Adrenal gland (tissue), 12 donors: ENCODE results near the gene PTS. TPM values are rescaled to one million over a fixed set of nuclear protein-coding genes. Genes with fewer than 3 reads are reported as not detected.

Experiments
- DNase-seq, 7 donors: peaks; one replicate each; pipeline ENCODE4 v3.0.0-alpha.2; 2019 to 2020
- H3K27ac ChIP-seq, 5 donors: fragments of 200-600 bp; sonication (generic) in 4 of 5; 1 replicate in 3 of 5; 2 replicates in 2 of 5; pipeline versions ENCODE4 v1.5.1 to v1.8.0; 2016 to 2020; ENCODE audit warnings: mild to moderate bottlenecking in 1 of 5
- H3K27me3 ChIP-seq: fragments of 200-600 bp; 2 replicates; pipeline ENCODE4 v1.8.0; 2021
- H3K36me3 ChIP-seq, 2 donors: fragments of 200-600 bp; replicated peaks in 1 of 2; 1 replicate in 1 of 2; 2 replicates in 1 of 2; pipeline versions ENCODE4 v1.5.1 to v1.8.0; 2018 to 2022
- H3K4me1 ChIP-seq, 2 donors: fragments of 200-600 bp; replicated peaks in 1 of 2; 1 replicate in 1 of 2; 2 replicates in 1 of 2; pipeline versions ENCODE4 v1.5.1 to v1.8.0; 2018 to 2021
- H3K4me3 ChIP-seq, 4 donors: fragments of 200-600 bp; sonication (generic) in 3 of 4; one replicate each; pipeline ENCODE4 v1.5.1; 2016 to 2018
- H3K9me3 ChIP-seq, 3 donors: fragments of 200-600 bp; sonication (generic) in 1 of 3; replicated peaks in 1 of 3; 1 replicate in 2 of 3; 2 replicates in 1 of 3; pipeline versions ENCODE4 v1.5.1 to v1.8.0; 2016 to 2021
- WGBS, 4 donors: extraction: QIAGEN DNeasy Blood & Tissue Kit in 2 of 4; methylation state at CpG; one replicate each; pipeline versions ENCODE4 v1.1.5 to v1.1.7; 2013 to 2017; 5-methylcytosine and 5-hydroxymethylcytosine counted together
- intact Hi-C, 2 donors: fragments of 100-400 bp; cut with DNase I; formaldehyde crosslinking; loops; one replicate each; pipeline versions ENCODE4 v1.14.1 to v1.15.0; 2022 to 2023
- polyA plus RNA-seq, 3 donors: library from polyadenylated mRNA; stranded (reverse); fragments of 200-250 nt in 2 of 3; fragments of 350-450 nt in 1 of 3; fragmentation: Illumina TruSeq in 1 of 3; extraction: RNeasy Lipid Tissue Mini Kit (QIAGEN cat#74804) in 1 of 3; gene quantifications; one replicate each; pipeline ENCODE4 v1.2.3, GENCODE V29; 2013 to 2014
- small RNA-seq, 2 donors: library from RNA; depleted of rRNA; stranded (forward); fragments of <200 nt; gene quantifications; one replicate each; pipeline ENCODE3, GENCODE V24; 2016
- total RNA-seq, 9 donors: library from RNA; depleted of rRNA in 4 of 9; stranded (reverse); fragments of >200 nt in 4 of 9; fragments of 120-200 nt in 1 of 9; fragmentation: NEBNext Ultra II Directional in 1 of 9; extraction: Animal tissue kit (Norgen Biotek cat#: 25700) in 1 of 9; gene quantifications; one replicate each; pipeline versions ENCODE4 v1.1.0 to v1.2.4, GENCODE V29; 2013 to 2023
- TF ChIP-seq, protein P1 (sequence below), 6 experiments: fragments of 450-650 bp in 4 of 6; fragments of 200-600 bp in 2 of 6; sonication (generic) in 1 of 6; IDR thresholded peaks; 1 replicate in 5 of 6; 2 replicates in 1 of 6; pipeline versions ENCODE4 v1.5.1 to v1.8.0; 2016 to 2021; ENCODE audit warnings: antibody characterized with exemption in 6 of 6, mild to moderate bottlenecking in 2 of 6, moderate library complexity in 1 of 6
- donor health status: healthy with polysubstance abuse.
- donor health status: Bipolar disorder and iron deficiency.
- donor health status: DM: yes; HTN: yes; CAD: no.
- donor health status: DM: no; HTN: no; CAD: no.
- donor health status: DM: no; HTN: no; CAD: no.
- donor health status: DM: yes; HTN: yes; CAD: no.

Gene PTS
- total and polyA plus RNA-seq, 12 donors, result 47.2 to 390 (median 79.1) TPM

DNA sequence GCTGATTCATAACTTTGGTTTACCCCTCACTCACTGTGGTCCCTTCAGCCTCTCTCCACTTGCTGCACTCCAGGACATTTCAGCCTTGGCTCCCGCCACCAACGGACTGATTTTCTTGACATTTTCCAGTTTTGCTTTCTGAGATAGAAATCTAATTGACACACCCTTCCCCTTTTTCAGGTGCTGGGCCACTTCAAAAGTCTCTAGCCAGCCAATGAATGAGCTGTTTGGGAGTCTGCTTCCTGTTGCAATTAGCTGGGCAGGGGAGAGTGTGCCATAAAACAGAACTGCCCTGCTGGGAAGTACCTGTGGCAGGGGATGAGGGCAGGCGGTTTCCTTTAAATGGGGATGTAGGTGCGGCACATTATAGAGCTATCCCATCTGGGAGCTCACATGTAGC lies 55.5 kb downstream of the PTS start:
- Histone ChIP-seq H3K4me1 (peaks cover 3 to 6% of the 10 kb centered on the region in 2 donors), H3K27ac (no peak overlapping the region), H3K36me3 (no peaks in the 10 kb centered on the region), H3K9me3 (no peaks in the 10 kb centered on the region), H3K4me3 (no peak overlapping the region), H3K27me3 (no peaks in the 10 kb centered on the region)
- TF ChIP-seq, protein P1, sequence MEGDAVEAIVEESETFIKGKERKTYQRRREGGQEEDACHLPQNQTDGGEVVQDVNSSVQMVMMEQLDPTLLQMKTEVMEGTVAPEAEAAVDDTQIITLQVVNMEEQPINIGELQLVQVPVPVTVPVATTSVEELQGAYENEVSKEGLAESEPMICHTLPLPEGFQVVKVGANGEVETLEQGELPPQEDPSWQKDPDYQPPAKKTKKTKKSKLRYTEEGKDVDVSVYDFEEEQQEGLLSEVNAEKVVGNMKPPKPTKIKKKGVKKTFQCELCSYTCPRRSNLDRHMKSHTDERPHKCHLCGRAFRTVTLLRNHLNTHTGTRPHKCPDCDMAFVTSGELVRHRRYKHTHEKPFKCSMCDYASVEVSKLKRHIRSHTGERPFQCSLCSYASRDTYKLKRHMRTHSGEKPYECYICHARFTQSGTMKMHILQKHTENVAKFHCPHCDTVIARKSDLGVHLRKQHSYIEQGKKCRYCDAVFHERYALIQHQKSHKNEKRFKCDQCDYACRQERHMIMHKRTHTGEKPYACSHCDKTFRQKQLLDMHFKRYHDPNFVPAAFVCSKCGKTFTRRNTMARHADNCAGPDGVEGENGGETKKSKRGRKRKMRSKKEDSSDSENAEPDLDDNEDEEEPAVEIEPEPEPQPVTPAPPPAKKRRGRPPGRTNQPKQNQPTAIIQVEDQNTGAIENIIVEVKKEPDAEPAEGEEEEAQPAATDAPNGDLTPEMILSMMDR (IDR thresholded peaks at IDR 0.05), result no peak
- no peak for DNase-seq
- 72 to 93% (median 87%) methylated on average over 3 to 4 of the region's 4 CpGs for WGBS, 4 donors
- intact Hi-C loops, result loop anchor here (2.0 to 10.0 kb wide), 4 partner anchors 63 to 1003 kb away; no protein-coding TSS in a partner anchor

Small RNA genes within 50 kb of the gene (small RNA-seq; reads per million reads assigned to genes)
- 0 reads per million in 2 donors for gene MRPS36P4

Other genes starting within 250 kb of the PTS start
- 10 to 100 TPM; 18.9 to 95.1 (median 28.7) TPM for gene DLAT, start 201.0 kb upstream of the PTS start, total RNA-seq
- gene DLAT, start 201.0 kb upstream of the PTS start, polyA plus RNA-seq, result 10 to 100 TPM in 1 of 3 donors, 1 to 10 TPM in 2; 7.6 to 75.3 (median 8.1) TPM
- gene PIH1D2, start 152.4 kb upstream of the PTS start, total RNA-seq, result 1 to 10 TPM in 8 of 9 donors, under 1 TPM in 1; 0.91 to 3.7 (median 2.3) TPM
- 1 to 10 TPM; 2.1 to 3.3 (median 2.2) TPM for gene PIH1D2, start 152.4 kb upstream of the PTS start, polyA plus RNA-seq
- gene NKAPD1, start 152.1 kb upstream of the PTS start, total RNA-seq, result 10 to 100 TPM in 8 of 9 donors, 1 to 10 TPM in 1; 9.8 to 40.5 (median 17.1) TPM
- 10 to 100 TPM in 2 of 3 donors, 1 to 10 TPM in 1; 9.8 to 34.5 (median 10.3) TPM for gene NKAPD1, start 152.1 kb upstream of the PTS start, polyA plus RNA-seq
- 100 to 1,000 TPM in 2 of 9 donors, 10 to 100 TPM in 7; 23.8 to 304 (median 67.0) TPM for gene TIMM8B, start 139.7 kb upstream of the PTS start, total RNA-seq
- 100 to 1,000 TPM in 2 of 3 donors, 10 to 100 TPM in 1; 77.8 to 145 (median 117) TPM for gene TIMM8B, start 139.7 kb upstream of the PTS start, polyA plus RNA-seq
- gene SDHD, start 139.6 kb upstream of the PTS start, total RNA-seq, result 100 to 1,000 TPM in 8 of 9 donors, 10 to 100 TPM in 1; 66.8 to 149 (median 119) TPM
- 100 to 1,000 TPM in 1 of 3 donors, 10 to 100 TPM in 2; 47.6 to 128 (median 65.0) TPM for gene SDHD, start 139.6 kb upstream of the PTS start, polyA plus RNA-seq
- gene IL18, start 62.3 kb upstream of the PTS start, total RNA-seq, result 10 to 100 TPM in 5 of 9 donors, 1 to 10 TPM in 3, under 1 TPM in 1; 0.72 to 49.4 (median 11.9) TPM
- 10 to 100 TPM in 2 of 3 donors, 1 to 10 TPM in 1; 5.3 to 25.9 (median 11.8) TPM for gene IL18, start 62.3 kb upstream of the PTS start, polyA plus RNA-seq
- gene TEX12, start 59.1 kb upstream of the PTS start, total RNA-seq, result under 1 TPM in 1 of 9 donors, not detected in 8; 0.11 TPM
- gene TEX12, start 59.1 kb upstream of the PTS start, polyA plus RNA-seq, result under 1 TPM in 1 of 3 donors, not detected in 2; 0.07 TPM
- gene BCO2, start 50.9 kb upstream of the PTS start, total RNA-seq, result 10 to 100 TPM; 26.0 to 72.6 (median 48.0) TPM
- 100 to 1,000 TPM in 1 of 3 donors, 10 to 100 TPM in 2; 40.4 to 139 (median 91.1) TPM for gene BCO2, start 50.9 kb upstream of the PTS start, polyA plus RNA-seq
- not detected for gene PLET1, start 34.4 kb downstream of the PTS start, total RNA-seq
- not detected for gene PLET1, start 34.4 kb downstream of the PTS start, polyA plus RNA-seq